ENCODE data around the gene ENTPD3. TPM values are rescaled to one million over a fixed set of nuclear protein-coding genes. Genes with fewer than 3 reads are reported as not detected.

ENTPD3 gene
- total RNA-seq, 2 experiments from 2014 or later, result not detected

GRCh38 chr3:40398346-40398745 lies 11.4 kb downstream of the ENTPD3 start:
- no peaks in the 10 kb centered on the region for H3K9me3 ChIP-seq (ENCODE audit: low read length)
- TF ChIP-seq, protein P1, sequence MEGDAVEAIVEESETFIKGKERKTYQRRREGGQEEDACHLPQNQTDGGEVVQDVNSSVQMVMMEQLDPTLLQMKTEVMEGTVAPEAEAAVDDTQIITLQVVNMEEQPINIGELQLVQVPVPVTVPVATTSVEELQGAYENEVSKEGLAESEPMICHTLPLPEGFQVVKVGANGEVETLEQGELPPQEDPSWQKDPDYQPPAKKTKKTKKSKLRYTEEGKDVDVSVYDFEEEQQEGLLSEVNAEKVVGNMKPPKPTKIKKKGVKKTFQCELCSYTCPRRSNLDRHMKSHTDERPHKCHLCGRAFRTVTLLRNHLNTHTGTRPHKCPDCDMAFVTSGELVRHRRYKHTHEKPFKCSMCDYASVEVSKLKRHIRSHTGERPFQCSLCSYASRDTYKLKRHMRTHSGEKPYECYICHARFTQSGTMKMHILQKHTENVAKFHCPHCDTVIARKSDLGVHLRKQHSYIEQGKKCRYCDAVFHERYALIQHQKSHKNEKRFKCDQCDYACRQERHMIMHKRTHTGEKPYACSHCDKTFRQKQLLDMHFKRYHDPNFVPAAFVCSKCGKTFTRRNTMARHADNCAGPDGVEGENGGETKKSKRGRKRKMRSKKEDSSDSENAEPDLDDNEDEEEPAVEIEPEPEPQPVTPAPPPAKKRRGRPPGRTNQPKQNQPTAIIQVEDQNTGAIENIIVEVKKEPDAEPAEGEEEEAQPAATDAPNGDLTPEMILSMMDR (conservative IDR thresholded peaks at IDR 0.05; ENCODE audit: low read length), result no peak
- TF ChIP-seq EZH2phosphoT487 (IDR thresholded peaks at IDR 0.05; ENCODE audit: borderline replicate concordance, low read depth, low read length), result no peak
- no peak overlapping the region for H2AFZ ChIP-seq (ENCODE audit: low read length)
- DNase-seq (ENCODE audit: low spot score), result no peak
- H3K4me2 ChIP-seq (ENCODE audit: low read length), result no peak overlapping the region
- intact Hi-C loops (cut with micrococcal nuclease; ENCODE audit: unreplicated experiment), result no loop called here
- H3K9me2 ChIP-seq (ENCODE audit: insufficient read depth, low read length), result no peaks in the 10 kb centered on the region
- ChIA-PET POLR2A (interaction anchor here (0.6 kb wide), 1 partner anchor 23 kb away, joined by 3 read pairs; no protein-coding TSS in a partner anchor), CTCF (ENCODE audit: unreplicated experiment) (no interaction called here)
- H3K4me1 ChIP-seq (ENCODE audit: insufficient read depth, low read length, poor library complexity, severe bottlenecking), result no peaks in the 10 kb centered on the region
- no peaks in the 10 kb centered on the region for H3K36me3 ChIP-seq (ENCODE audit: insufficient read depth, low read length)
- H4K20me1 ChIP-seq (ENCODE audit: insufficient read depth, low read length), result no peaks in the 10 kb centered on the region
- no peaks in the 10 kb centered on the region for H3K79me2 ChIP-seq (ENCODE audit: insufficient read depth, low read depth, low read length)
- H3K27ac ChIP-seq (ENCODE audit: low read depth, low read length, poor library complexity, severe bottlenecking), result no peak overlapping the region
- H3K4me3 ChIP-seq (ENCODE audit: low read depth, low read length, poor library complexity, severe bottlenecking), result no peak overlapping the region
- BruUV-seq (replicated peaks), result no TSS peak

- Histone ChIP-seq H3K9me3 (ENCODE audit: low read length) (no peaks in the 10 kb centered on the region), H4K20me1 (ENCODE audit: insufficient read depth, low read length) (no peaks in the 10 kb centered on the region), H3K4me2 (ENCODE audit: low read length) (no peak overlapping the region), H3K36me3 (ENCODE audit: insufficient read depth, low read length) (no peaks in the 10 kb centered on the region), H3K9me2 (ENCODE audit: insufficient read depth, low read length) (no peaks in the 10 kb centered on the region), H3K4me3 (ENCODE audit: low read depth, low read length, poor library complexity, severe bottlenecking) (no peak overlapping the region), H3K27ac (ENCODE audit: low read depth, low read length, poor library complexity, severe bottlenecking) (no peak overlapping the region), H2AFZ (ENCODE audit: low read length) (no peak overlapping the region), H3K4me1 (ENCODE audit: insufficient read depth, low read length, poor library complexity, severe bottlenecking) (no peaks in the 10 kb centered on the region), H3K79me2 (ENCODE audit: insufficient read depth, low read depth, low read length) (no peaks in the 10 kb centered on the region)
- POLR2A ChIA-PET, result interaction anchor here (0.6 kb wide), 1 partner anchor 30 kb away, joined by 3 read pairs; no protein-coding TSS in a partner anchor
- intact Hi-C loops (cut with micrococcal nuclease; ENCODE audit: unreplicated experiment), result no loop called here
- CTCF ChIA-PET (ENCODE audit: unreplicated experiment), result no interaction called here
- DNase-seq (ENCODE audit: low spot score), result no peak
- BruUV-seq (replicated peaks), result no TSS peak
- TF ChIP-seq, protein P1 (conservative IDR thresholded peaks at IDR 0.05; ENCODE audit: low read length), result no peak
- no peak for TF ChIP-seq EZH2phosphoT487 (IDR thresholded peaks at IDR 0.05; ENCODE audit: borderline replicate concordance, low read depth, low read length)
Observed at GRCh38 chr3:40404591-40405198, 17.7 kb downstream of the ENTPD3 start.

DNA sequence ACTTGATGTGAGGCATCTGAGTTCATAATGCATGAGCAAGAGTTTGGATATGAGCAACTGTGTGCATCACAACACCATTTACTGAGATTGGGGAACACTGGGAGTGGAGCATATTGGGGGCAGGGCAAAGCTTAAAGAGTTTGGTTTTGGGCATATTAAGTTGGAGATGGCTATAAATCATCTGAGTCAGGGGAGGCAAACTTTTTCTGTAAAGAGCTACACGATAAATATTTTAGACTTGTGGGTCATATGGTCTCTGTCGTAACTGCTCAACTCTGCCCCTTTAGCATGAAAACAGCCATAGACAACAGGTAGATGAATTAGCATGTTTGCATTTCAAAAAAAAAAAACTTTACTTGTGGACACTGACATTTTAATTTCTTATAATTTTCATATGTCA lies 20.0 kb downstream of the ENTPD3 start:
- CTCF ChIA-PET (ENCODE audit: unreplicated experiment), result no interaction called here

More for the DNA sequence above, 20.0 kb downstream of the ENTPD3 start:
- no peak overlapping the region for H2AFZ ChIP-seq (ENCODE audit: low read length)
- TF ChIP-seq, protein P1 (conservative IDR thresholded peaks at IDR 0.05; ENCODE audit: low read length), result no peak
- TF ChIP-seq EZH2phosphoT487 (IDR thresholded peaks at IDR 0.05; ENCODE audit: borderline replicate concordance, low read depth, low read length), result no peak
- H3K27ac ChIP-seq (ENCODE audit: low read depth, low read length, poor library complexity, severe bottlenecking), result no peak overlapping the region
- no TSS peak for BruUV-seq (replicated peaks)
- no peak for DNase-seq (ENCODE audit: low spot score)
- H3K4me3 ChIP-seq (ENCODE audit: low read depth, low read length, poor library complexity, severe bottlenecking), result no peak overlapping the region
- H3K4me1 ChIP-seq (ENCODE audit: insufficient read depth, low read length, poor library complexity, severe bottlenecking), result no peaks in the 10 kb centered on the region
- no peaks in the 10 kb centered on the region for H3K79me2 ChIP-seq (ENCODE audit: insufficient read depth, low read depth, low read length)
- H4K20me1 ChIP-seq (ENCODE audit: insufficient read depth, low read length), result no peaks in the 10 kb centered on the region
- no peaks in the 10 kb centered on the region for H3K36me3 ChIP-seq (ENCODE audit: insufficient read depth, low read length)
- H3K9me3 ChIP-seq (ENCODE audit: low read length), result no peaks in the 10 kb centered on the region
- intact Hi-C loops (cut with micrococcal nuclease; ENCODE audit: unreplicated experiment), result no loop called here
- H3K9me2 ChIP-seq (ENCODE audit: insufficient read depth, low read length), result no peaks in the 10 kb centered on the region
- H3K4me2 ChIP-seq (ENCODE audit: low read length), result no peak overlapping the region
- POLR2A ChIA-PET, result interaction anchor here (0.5 to 0.9 kb wide), 5 partner anchors 77 to 1014 kb away, joined by 3 to 5 read pairs (median 3); no protein-coding TSS in a partner anchor

All from OCI-LY7 (cell line).